ENCODE results near the gene AQP3.

AQP3 gene

GRCh38 chr9:33437898-33438297, 9.5 kb downstream of the AQP3 start:
- H3K4me2 ChIP-seq (ENCODE audit: low read length): no peak overlapping the region
- H3K4me3 ChIP-seq (ENCODE audit: low read length): no peak overlapping the region
- no peak for TF ChIP-seq CTCF (IDR thresholded peaks at IDR 0.05; ENCODE audit: low read depth, low read length)
- no peak for TF ChIP-seq EZH2phosphoT487 (IDR thresholded peaks at IDR 0.05; ENCODE audit: low read depth)
- peaks cover 4% of the 10 kb centered on the region for H3K4me1 ChIP-seq (ENCODE audit: low read length)
- H4K20me1 ChIP-seq (ENCODE audit: insufficient read depth, low read length): no peaks in the 10 kb centered on the region
- H3K79me2 ChIP-seq (ENCODE audit: low read length): no peaks in the 10 kb centered on the region
- H3K9me3 ChIP-seq (ENCODE audit: insufficient read depth, low read length): no peaks in the 10 kb centered on the region
- no peak overlapping the region for H3K9ac ChIP-seq (ENCODE audit: low read length)
- no peaks in the 10 kb centered on the region for H3K36me3 ChIP-seq (replicated peaks; ENCODE audit: low read depth, low read length)
- no peak overlapping the region for H3K27ac ChIP-seq (ENCODE audit: low read length)
- H2AFZ ChIP-seq (ENCODE audit: low read depth, low read length): no peak overlapping the region
- H3K27me3 ChIP-seq (ENCODE audit: low read depth, low read length): peaks cover 15% of the 10 kb centered on the region

- peaks cover 15% of the 10 kb centered on the region for H3K27me3 ChIP-seq (ENCODE audit: low read depth, low read length)
- no peak overlapping the region for H3K9ac ChIP-seq (ENCODE audit: low read length)
- H3K79me2 ChIP-seq (ENCODE audit: low read length): no peaks in the 10 kb centered on the region
- H4K20me1 ChIP-seq (ENCODE audit: insufficient read depth, low read length): no peaks in the 10 kb centered on the region
- no peaks in the 10 kb centered on the region for H3K9me3 ChIP-seq (ENCODE audit: insufficient read depth, low read length)
- H2AFZ ChIP-seq (ENCODE audit: low read depth, low read length): no peak overlapping the region
- H3K4me2 ChIP-seq (ENCODE audit: low read length): no peak overlapping the region
- no peak overlapping the region for H3K4me3 ChIP-seq (ENCODE audit: low read length)
- no peaks in the 10 kb centered on the region for H3K36me3 ChIP-seq (replicated peaks; ENCODE audit: low read depth, low read length)
- H3K4me1 ChIP-seq (ENCODE audit: low read length): peaks cover 4% of the 10 kb centered on the region
- H3K27ac ChIP-seq (ENCODE audit: low read length): no peak overlapping the region
- no peak for TF ChIP-seq CTCF (IDR thresholded peaks at IDR 0.05; ENCODE audit: low read depth, low read length)
- no peak for TF ChIP-seq EZH2phosphoT487 (IDR thresholded peaks at IDR 0.05; ENCODE audit: low read depth)
These were observed 10.2 kb downstream of the AQP3 start for GRCh38 chr9:33437205-33437604.

- Histone ChIP-seq H3K9ac (ENCODE audit: low read length) (no peak overlapping the region), H3K27ac (ENCODE audit: low read length) (no peak overlapping the region), H3K27me3 (ENCODE audit: low read depth, low read length) (peaks cover 15% of the 10 kb centered on the region), H3K79me2 (ENCODE audit: low read length) (no peaks in the 10 kb centered on the region), H3K4me3 (ENCODE audit: low read length) (no peak overlapping the region), H4K20me1 (ENCODE audit: insufficient read depth, low read length) (no peaks in the 10 kb centered on the region), H2AFZ (ENCODE audit: low read depth, low read length) (no peak overlapping the region), H3K9me3 (ENCODE audit: insufficient read depth, low read length) (no peaks in the 10 kb centered on the region), H3K36me3 (replicated peaks; ENCODE audit: low read depth, low read length) (no peaks in the 10 kb centered on the region), H3K4me2 (ENCODE audit: low read length) (no peak overlapping the region), H3K4me1 (ENCODE audit: low read length) (peaks cover 4% of the 10 kb centered on the region)
- TF ChIP-seq EZH2phosphoT487 (IDR thresholded peaks at IDR 0.05; ENCODE audit: low read depth): no peak
- no peak for TF ChIP-seq CTCF (IDR thresholded peaks at IDR 0.05; ENCODE audit: low read depth, low read length)
These were observed 10.9 kb downstream of the AQP3 start for GRCh38 chr9:33436445-33436844.

- H3K9ac ChIP-seq (ENCODE audit: low read length): no peak overlapping the region
- H3K4me2 ChIP-seq (ENCODE audit: low read length): no peak overlapping the region
- H3K27ac ChIP-seq (ENCODE audit: low read length): no peak overlapping the region
- no peaks in the 10 kb centered on the region for H4K20me1 ChIP-seq (ENCODE audit: insufficient read depth, low read length)
- H2AFZ ChIP-seq (ENCODE audit: low read depth, low read length): no peak overlapping the region
- H3K36me3 ChIP-seq (replicated peaks; ENCODE audit: low read depth, low read length): no peaks in the 10 kb centered on the region
- H3K4me1 ChIP-seq (ENCODE audit: low read length): peaks cover 4% of the 10 kb centered on the region
- H3K9me3 ChIP-seq (ENCODE audit: insufficient read depth, low read length): no peaks in the 10 kb centered on the region
- H3K27me3 ChIP-seq (ENCODE audit: low read depth, low read length): peaks cover 15% of the 10 kb centered on the region
- H3K4me3 ChIP-seq (ENCODE audit: low read length): no peak overlapping the region
- TF ChIP-seq EZH2phosphoT487 (IDR thresholded peaks at IDR 0.05; ENCODE audit: low read depth) (no peak), CTCF (IDR thresholded peaks at IDR 0.05; ENCODE audit: low read depth, low read length) (no peak)
- H3K79me2 ChIP-seq (ENCODE audit: low read length): no peaks in the 10 kb centered on the region
These were observed 11.5 kb downstream of the AQP3 start for GRCh38 chr9:33435821-33436277.

All from OCI-LY3 (cell line).